HG03039 (cell line): ENCODE data around the gene AQP9.
"Not testable (repeated sequence)": the region's sequence is repeated elsewhere in the genome, so short reads cannot be mapped to it uniquely, and the experiment has no call there.

ENCODE experiments used
- ATAC-seq: cut with Tn5 transposase; IDR thresholded peaks from one replicate; pipeline ENCODE4 v1.9.1; 2021; ENCODE audit warnings: mild to moderate bottlenecking, moderate library complexity; ENCODE audit not compliant: unreplicated experiment

AQP9 gene

GRCh38 chr15:58138106-58138505 is at the start of gene AQP9:
AQP9 (plus strand) TSS chr15:58138381; CDS start chr15:58138566, 185 bp downstream.
- no peak for ATAC-seq

- ATAC-seq, result no peak
Observed at GRCh38 chr15:58095415-58095814, 42.8 kb upstream of the AQP9 start.

GRCh38 chr15:58096529-58097084 is 41.6 kb upstream of the AQP9 start:
- no peak for ATAC-seq

GRCh38 chr15:58103482-58103881 is 34.7 kb upstream of the AQP9 start:
- no peak for ATAC-seq

GRCh38 chr15:58108117-58108516 is 30.1 kb upstream of the AQP9 start:
- ATAC-seq, result no peak

GRCh38 chr15:58109419-58109818 is 28.8 kb upstream of the AQP9 start:
- no peak for ATAC-seq

- ATAC-seq, result no peak
Observed at GRCh38 chr15:58110999-58111717, 27.0 kb upstream of the AQP9 start.

- ATAC-seq, result no peak
Observed at GRCh38 chr15:58111718-58112104, 26.5 kb upstream of the AQP9 start.

- not testable (repeated sequence) for ATAC-seq
Observed at GRCh38 chr15:58113358-58113757, 24.8 kb upstream of the AQP9 start.

GRCh38 chr15:58114388-58114787 is 23.8 kb upstream of the AQP9 start:
- no peak for ATAC-seq

- ATAC-seq, result no peak
Observed at GRCh38 chr15:58114812-58115211, 23.4 kb upstream of the AQP9 start.

- no peak for ATAC-seq
Observed at GRCh38 chr15:58115692-58116091, 22.5 kb upstream of the AQP9 start.

- no peak for ATAC-seq
Observed at GRCh38 chr15:58117619-58118018, 20.6 kb upstream of the AQP9 start.

- no peak for ATAC-seq
Observed at GRCh38 chr15:58118272-58118671, 19.9 kb upstream of the AQP9 start.

GRCh38 chr15:58119016-58119415 is 19.2 kb upstream of the AQP9 start:
- ATAC-seq, result no peak

GRCh38 chr15:58124585-58124984 is 13.6 kb upstream of the AQP9 start:
- no peak for ATAC-seq

GRCh38 chr15:58125333-58125732 is 12.8 kb upstream of the AQP9 start:
- no peak for ATAC-seq

GRCh38 chr15:58134886-58135285 is 3.3 kb upstream of the AQP9 start:
- ATAC-seq, result no peak

- no peak for ATAC-seq
Observed at GRCh38 chr15:58135511-58136174, 2.5 kb upstream of the AQP9 start.

GRCh38 chr15:58136731-58137130 is 1.4 kb upstream of the AQP9 start:
- ATAC-seq, result no peak

GRCh38 chr15:58137686-58138085 is 495 bp upstream of the AQP9 start:
- ATAC-seq, result no peak

GRCh38 chr15:58139276-58139988 is 1.3 kb downstream of the AQP9 start:
- no peak for ATAC-seq
